HUES48 (cell line): Measurements from ENCODE around the gene CACNG5.

Experiments used
- H3K27ac ChIP-seq: one replicate; pipeline ENCODE4 v1.7.0; 2013; ENCODE audit warnings: low read depth, low read length, inconsistent platforms
- H3K27me3 ChIP-seq: 2 replicates; pipeline ENCODE4 v1.6.1; 2013; ENCODE audit warnings: mild to moderate bottlenecking, low read length; ENCODE audit not compliant: control insufficient read depth, insufficient read depth
- H3K36me3 ChIP-seq: 2 replicates; pipeline ENCODE4 v1.6.1; 2013; ENCODE audit warnings: low read length; ENCODE audit not compliant: control insufficient read depth, insufficient read depth
- H3K4me1 ChIP-seq: 2 replicates; pipeline ENCODE4 v1.6.1; 2013; ENCODE audit warnings: mild to moderate bottlenecking, low read length; ENCODE audit not compliant: control insufficient read depth, insufficient read depth
- H3K4me3 ChIP-seq: 2 replicates; pipeline ENCODE4 v1.5.1; 2013; ENCODE audit warnings: mild to moderate bottlenecking, low read depth, low read length
- H3K9ac ChIP-seq: 2 replicates; pipeline ENCODE4 v1.6.1; 2013; ENCODE audit warnings: mild to moderate bottlenecking, low read depth, low read length, moderate library complexity
- H3K9me3 ChIP-seq: 2 replicates; pipeline ENCODE4 v1.6.1; 2013; ENCODE audit warnings: low read length; ENCODE audit not compliant: control insufficient read depth, insufficient read depth

CACNG5 gene

GRCh38 chr17:66849851-66850580, 15.1 kb downstream of the CACNG5 start:
- H3K9me3 ChIP-seq, result peaks cover 12% of the 10 kb centered on the region; the same call in 1 of the 2 replicates
- H3K27ac ChIP-seq, result no peak overlapping the region
- H3K27me3 ChIP-seq, result no peaks in the 10 kb centered on the region
- H3K4me1 ChIP-seq, result no peaks in the 10 kb centered on the region
- H3K36me3 ChIP-seq, result no peaks in the 10 kb centered on the region
- no peak overlapping the region for H3K4me3 ChIP-seq
- no peak overlapping the region for H3K9ac ChIP-seq

GRCh38 chr17:66850692-66851091, 15.8 kb downstream of the CACNG5 start:
- peaks cover 12% of the 10 kb centered on the region; the same call in 1 of the 2 replicates for H3K9me3 ChIP-seq
- H3K4me1 ChIP-seq, result no peaks in the 10 kb centered on the region
- no peaks in the 10 kb centered on the region for H3K36me3 ChIP-seq
- H3K4me3 ChIP-seq, result no peak overlapping the region
- no peak overlapping the region for H3K9ac ChIP-seq
- H3K27ac ChIP-seq, result no peak overlapping the region
- H3K27me3 ChIP-seq, result no peaks in the 10 kb centered on the region

GRCh38 chr17:66855204-66855603, 20.3 kb downstream of the CACNG5 start:
- Histone ChIP-seq H3K27ac (no peak overlapping the region), H3K4me3 (no peak overlapping the region), H3K9ac (no peak overlapping the region), H3K27me3 (no peaks in the 10 kb centered on the region), H3K4me1 (no peaks in the 10 kb centered on the region), H3K36me3 (no peaks in the 10 kb centered on the region), H3K9me3 (peaks cover 4% of the 10 kb centered on the region; the same call in 1 of the 2 replicates)

GRCh38 chr17:66858226-66859083, 23.5 kb downstream of the CACNG5 start:
- Histone ChIP-seq H3K4me3 (no peak overlapping the region), H3K27me3 (no peaks in the 10 kb centered on the region), H3K4me1 (no peaks in the 10 kb centered on the region), H3K9ac (no peak overlapping the region), H3K27ac (no peak overlapping the region), H3K9me3 (peaks cover 4% of the 10 kb centered on the region; the same call in 1 of the 2 replicates), H3K36me3 (no peaks in the 10 kb centered on the region)

GRCh38 chr17:66859353-66859752, 24.4 kb downstream of the CACNG5 start:
- H3K4me3 ChIP-seq, result no peak overlapping the region
- peaks cover 4% of the 10 kb centered on the region; the same call in 1 of the 2 replicates for H3K9me3 ChIP-seq
- H3K9ac ChIP-seq, result no peak overlapping the region
- no peaks in the 10 kb centered on the region for H3K4me1 ChIP-seq
- no peaks in the 10 kb centered on the region for H3K27me3 ChIP-seq
- no peak overlapping the region for H3K27ac ChIP-seq
- H3K36me3 ChIP-seq, result no peaks in the 10 kb centered on the region

- Histone ChIP-seq H3K9ac (no peak overlapping the region), H3K4me1 (no peaks in the 10 kb centered on the region), H3K9me3 (no peaks in the 10 kb centered on the region), H3K27ac (no peak overlapping the region), H3K27me3 (no peaks in the 10 kb centered on the region), H3K4me3 (no peak overlapping the region), H3K36me3 (no peaks in the 10 kb centered on the region)
Observed at GRCh38 chr17:66860204-66860603, 25.3 kb downstream of the CACNG5 start.

- H3K27me3 ChIP-seq, result no peaks in the 10 kb centered on the region
- H3K4me1 ChIP-seq, result no peaks in the 10 kb centered on the region
- no peak overlapping the region for H3K4me3 ChIP-seq
- no peaks in the 10 kb centered on the region for H3K9me3 ChIP-seq
- no peak overlapping the region for H3K27ac ChIP-seq
- no peak overlapping the region for H3K9ac ChIP-seq
- no peaks in the 10 kb centered on the region for H3K36me3 ChIP-seq
Observed at GRCh38 chr17:66863820-66864219, 28.9 kb downstream of the CACNG5 start.

- H3K27ac ChIP-seq, result no peak overlapping the region
- no peaks in the 10 kb centered on the region for H3K9me3 ChIP-seq
- H3K36me3 ChIP-seq, result no peaks in the 10 kb centered on the region
- H3K4me3 ChIP-seq, result no peak overlapping the region
- no peaks in the 10 kb centered on the region for H3K27me3 ChIP-seq
- no peak overlapping the region for H3K9ac ChIP-seq
- no peaks in the 10 kb centered on the region for H3K4me1 ChIP-seq
Observed at GRCh38 chr17:66865151-66865550, 30.2 kb downstream of the CACNG5 start.

- Histone ChIP-seq H3K4me3 (no peak overlapping the region), H3K36me3 (no peaks in the 10 kb centered on the region), H3K9me3 (0 out of 2 replicates have a peak, but pooled peaks cover 4% of the 10 kb centered on the region), H3K9ac (no peak overlapping the region), H3K27ac (no peak overlapping the region), H3K4me1 (no peaks in the 10 kb centered on the region), H3K27me3 (no peaks in the 10 kb centered on the region)
Observed at GRCh38 chr17:66873962-66874361, 39.0 kb downstream of the CACNG5 start.

- H3K4me1 ChIP-seq, result no peaks in the 10 kb centered on the region
- H3K27me3 ChIP-seq, result no peaks in the 10 kb centered on the region
- H3K9me3 ChIP-seq, result peaks cover 9% of the 10 kb centered on the region
- H3K36me3 ChIP-seq, result no peaks in the 10 kb centered on the region
- H3K4me3 ChIP-seq, result no peak overlapping the region
- H3K27ac ChIP-seq, result no peak overlapping the region
- H3K9ac ChIP-seq, result no peak overlapping the region
Observed at GRCh38 chr17:66884931-66885330, 50.0 kb downstream of the CACNG5 start.

GRCh38 chr17:66885417-66885816, 50.5 kb downstream of the CACNG5 start:
- no peak overlapping the region for H3K4me3 ChIP-seq
- no peaks in the 10 kb centered on the region for H3K36me3 ChIP-seq
- H3K9me3 ChIP-seq, result peaks cover 4% of the 10 kb centered on the region
- no peaks in the 10 kb centered on the region for H3K4me1 ChIP-seq
- H3K9ac ChIP-seq, result no peak overlapping the region
- no peaks in the 10 kb centered on the region for H3K27me3 ChIP-seq
- no peak overlapping the region for H3K27ac ChIP-seq
